Activated CD8-positive, alpha-beta T cell treated with anti-CD3 and anti-CD28 coated beads for 36 hours (primary cell): Measurements from ENCODE around the gene ABCB8. TPM values are rescaled to one million over a fixed set of nuclear protein-coding genes. Genes with fewer than 3 reads are reported as not detected.

Experiments
- ATAC-seq: fragments of 200-7000 bp; cut with Tn5 transposase; one replicate; pipeline ENCODE4 v1.10.0; 2021; ENCODE audit warnings: mild to moderate bottlenecking, moderate library complexity
- CTCF ChIA-PET: fragments of 350-600 bp; sonication (Branson Sonifier 250); formaldehyde crosslinking; loops from one replicate; lab custom pipeline; 2021; ENCODE audit warnings: antibody characterized with exemption; lab: Charles Lee
- POLR2A ChIA-PET: fragments of 350-600 bp; sonication (Branson Sonifier 250); formaldehyde crosslinking; loops from one replicate; lab custom pipeline; 2021; ENCODE audit warnings: antibody characterized with exemption; lab: Charles Lee
- DNase-seq: peaks from one replicate; pipeline ENCODE4 v3.0.0-alpha.2; 2020
- H3K27ac Mint-ChIP-seq: one replicate; pipeline ENCODE4 v1.8.0; 2021; ENCODE audit warnings: mild to moderate bottlenecking, mixed read lengths
- H3K27me3 Mint-ChIP-seq: one replicate; pipeline ENCODE4 v1.8.0; 2021; ENCODE audit warnings: mixed read lengths
- H3K36me3 Mint-ChIP-seq: one replicate; pipeline ENCODE4 v1.8.0; 2021; ENCODE audit warnings: low read depth, mixed read lengths
- H3K4me1 Mint-ChIP-seq: one replicate; pipeline ENCODE4 v1.8.0; 2021; ENCODE audit warnings: low read depth, mixed read lengths
- H3K4me3 Mint-ChIP-seq: one replicate; pipeline ENCODE4 v1.8.0; 2021; ENCODE audit warnings: mild to moderate bottlenecking, moderate library complexity, mixed read lengths
- H3K9me3 Mint-ChIP-seq: one replicate; pipeline ENCODE4 v1.8.0; 2021; ENCODE audit warnings: mixed read lengths
- intact Hi-C: fragments of 100-400 bp; cut with micrococcal nuclease; formaldehyde crosslinking; loops from one replicate; pipeline ENCODE4 v1.10.0; 2022
- total RNA-seq, 2 experiments: library from RNA; stranded (reverse); gene quantifications; one replicate each; pipeline ENCODE4 v1.2.3, GENCODE V29; 2021
- TF ChIP-seq, protein P1 (sequence below): fragments of 200-600 bp; IDR thresholded peaks from one replicate; pipeline ENCODE4 v1.8.0; 2022; ENCODE audit warnings: antibody characterized with exemption, mild to moderate bottlenecking

ABCB8 gene
- total RNA-seq, 2 experiments from 2014 or later, result 41.4 to 47.5 TPM

DNA sequence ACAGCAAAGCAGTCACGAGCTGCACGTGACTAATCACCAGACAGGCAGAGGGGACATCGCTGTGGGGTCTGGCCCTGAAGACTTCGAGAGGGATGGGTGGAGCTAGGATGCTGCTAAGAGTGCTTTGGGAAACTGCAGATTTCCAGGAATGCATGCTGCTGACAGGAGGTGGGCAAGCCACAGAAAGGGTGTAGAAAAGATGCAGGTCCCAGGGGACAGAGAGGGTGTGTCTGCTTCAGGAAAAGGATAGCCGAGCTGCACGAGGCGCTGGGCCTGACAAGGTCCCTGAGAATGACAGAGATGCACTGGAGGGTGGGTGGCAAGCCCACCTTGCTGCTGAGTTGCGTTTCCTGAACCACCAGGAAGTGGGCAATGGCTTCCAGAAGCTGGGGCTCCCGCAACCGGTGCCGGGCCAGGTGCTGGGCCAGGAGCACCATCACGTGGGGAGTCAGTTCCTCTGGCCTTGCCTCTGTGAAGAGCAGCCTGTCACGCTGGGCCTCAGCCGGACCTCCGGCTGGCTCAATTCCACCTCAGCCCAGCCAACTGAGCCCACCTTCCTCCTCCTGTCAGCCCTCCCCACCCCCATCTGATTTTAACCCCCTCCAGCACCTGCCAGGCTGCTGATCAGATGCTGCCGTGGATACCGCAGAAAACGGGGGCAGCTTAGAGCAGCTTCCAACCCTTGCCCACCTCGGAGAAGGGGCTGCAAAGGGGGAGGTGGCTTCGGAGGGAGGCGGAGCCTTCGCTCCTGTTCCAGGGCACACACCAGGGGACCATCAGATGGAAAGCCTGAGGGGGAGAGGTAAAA, 50.2 kb downstream of the ABCB8 start:
- no peak for DNase-seq
- intact Hi-C loops, result no loop called here
- Mint-ChIP-seq H3K36me3 (peaks cover 23% of the 10 kb centered on the region), H3K4me3 (peak overlapping the region; percentile 83), H3K27me3 (no peaks in the 10 kb centered on the region), H3K27ac (peak overlapping the region; percentile 53), H3K4me1 (peaks cover 28% of the 10 kb centered on the region), H3K9me3 (no peaks in the 10 kb centered on the region)
- ChIA-PET POLR2A (interaction anchor here (0.8 to 2.1 kb wide), 6 partner anchors 10 to 20 kb away, joined by 3 to 8 read pairs (median 4); partner anchors contain the start of gene SLC4A2), CTCF (interaction anchor here (1.3 kb wide), 1 partner anchor 60 kb away, joined by 3 read pairs; no protein-coding TSS in a partner anchor)
- no peak for ATAC-seq
- TF ChIP-seq, protein P1, sequence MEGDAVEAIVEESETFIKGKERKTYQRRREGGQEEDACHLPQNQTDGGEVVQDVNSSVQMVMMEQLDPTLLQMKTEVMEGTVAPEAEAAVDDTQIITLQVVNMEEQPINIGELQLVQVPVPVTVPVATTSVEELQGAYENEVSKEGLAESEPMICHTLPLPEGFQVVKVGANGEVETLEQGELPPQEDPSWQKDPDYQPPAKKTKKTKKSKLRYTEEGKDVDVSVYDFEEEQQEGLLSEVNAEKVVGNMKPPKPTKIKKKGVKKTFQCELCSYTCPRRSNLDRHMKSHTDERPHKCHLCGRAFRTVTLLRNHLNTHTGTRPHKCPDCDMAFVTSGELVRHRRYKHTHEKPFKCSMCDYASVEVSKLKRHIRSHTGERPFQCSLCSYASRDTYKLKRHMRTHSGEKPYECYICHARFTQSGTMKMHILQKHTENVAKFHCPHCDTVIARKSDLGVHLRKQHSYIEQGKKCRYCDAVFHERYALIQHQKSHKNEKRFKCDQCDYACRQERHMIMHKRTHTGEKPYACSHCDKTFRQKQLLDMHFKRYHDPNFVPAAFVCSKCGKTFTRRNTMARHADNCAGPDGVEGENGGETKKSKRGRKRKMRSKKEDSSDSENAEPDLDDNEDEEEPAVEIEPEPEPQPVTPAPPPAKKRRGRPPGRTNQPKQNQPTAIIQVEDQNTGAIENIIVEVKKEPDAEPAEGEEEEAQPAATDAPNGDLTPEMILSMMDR, result no peak

DNA sequence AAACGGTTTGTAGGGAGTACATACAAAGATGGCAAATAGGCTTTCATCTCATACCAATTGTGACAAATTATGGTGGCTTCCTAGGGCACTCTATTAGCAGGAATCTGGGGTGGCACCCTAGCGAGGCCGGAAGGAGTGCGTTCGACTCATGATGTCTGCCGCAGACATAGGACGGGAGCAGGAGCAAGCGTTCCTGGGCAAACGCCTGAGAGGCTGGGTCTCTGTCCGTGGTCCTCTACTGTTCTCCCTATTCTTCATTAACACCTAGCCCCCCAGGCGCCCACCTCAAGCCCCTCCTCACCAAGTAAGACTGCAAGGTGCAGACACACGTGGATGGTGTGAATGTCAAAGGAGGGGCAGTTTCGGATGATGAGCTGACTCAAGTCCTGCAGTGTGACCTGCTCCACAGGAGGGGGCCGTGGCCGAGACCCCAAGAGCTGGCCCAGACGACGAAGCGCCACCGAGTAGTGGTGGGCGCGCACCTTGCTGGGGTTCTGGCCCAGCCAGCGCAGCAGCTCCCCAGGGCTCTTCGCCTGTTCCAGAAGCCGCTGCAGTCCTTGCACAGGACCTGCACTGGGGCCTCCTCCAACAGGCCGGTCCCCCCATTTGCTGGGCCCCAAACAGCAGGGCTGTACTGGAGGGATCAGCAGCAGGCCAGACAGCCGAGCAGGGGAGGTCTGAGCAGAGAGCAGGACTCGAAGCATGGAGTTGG, 51.1 kb downstream of the ABCB8 start:
- H3K36me3 Mint-ChIP-seq, result peaks cover 21% of the 10 kb centered on the region
- DNase-seq, result no peak
- intact Hi-C loops, result no loop called here
- ATAC-seq, result no peak
- H3K27ac Mint-ChIP-seq, result peak overlapping the region; percentile 80
- POLR2A ChIA-PET, result interaction anchor here (1.2 to 1.7 kb wide), 2 partner anchors 13 to 19 kb away, joined by 4 to 8 read pairs; no protein-coding TSS in a partner anchor
- TF ChIP-seq, protein P1, result no peak
- H3K27me3 Mint-ChIP-seq, result no peaks in the 10 kb centered on the region
- H3K9me3 Mint-ChIP-seq, result no peaks in the 10 kb centered on the region
- CTCF ChIA-PET, result no interaction called here
- peak overlapping the region; percentile 83 for H3K4me3 Mint-ChIP-seq
- peaks cover 28% of the 10 kb centered on the region for H3K4me1 Mint-ChIP-seq

DNA sequence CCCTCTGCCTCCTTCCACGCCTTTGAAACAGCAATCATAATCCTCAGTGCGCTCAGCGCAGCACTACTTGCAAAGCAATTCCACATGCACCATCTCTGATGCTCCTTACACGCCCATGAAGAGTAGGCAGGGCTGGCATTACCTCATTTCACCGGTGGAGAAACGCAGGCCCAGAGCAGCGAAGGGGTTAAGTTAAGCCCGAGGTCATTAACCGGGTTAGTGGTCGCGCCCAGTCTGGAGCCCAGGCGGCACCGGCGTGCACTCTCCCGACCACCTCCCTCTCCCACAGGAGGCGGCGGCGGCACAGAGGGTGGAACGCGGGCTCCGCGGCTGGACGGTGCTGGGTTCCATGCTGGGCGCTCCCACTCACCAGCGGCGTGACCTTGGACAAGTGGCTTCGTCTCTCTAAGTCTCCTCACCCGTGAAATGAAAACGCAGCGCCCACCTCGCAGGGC, 51.8 kb downstream of the ABCB8 start:
- H3K9me3 Mint-ChIP-seq, result no peaks in the 10 kb centered on the region
- H3K27ac Mint-ChIP-seq, result peak overlapping the region; percentile 80
- H3K36me3 Mint-ChIP-seq, result peaks cover 21% of the 10 kb centered on the region
- peak overlapping the region; percentile 83 for H3K4me3 Mint-ChIP-seq
- POLR2A ChIA-PET, result interaction anchor here (1.2 kb wide), 1 partner anchor 11 kb away, joined by 3 read pairs; no protein-coding TSS in a partner anchor
- peaks cover 4% of the 10 kb centered on the region for H3K27me3 Mint-ChIP-seq
- CTCF ChIA-PET, result interaction anchor here (0.7 to 1.2 kb wide), 4 partner anchors 11 to 63 kb away, joined by 3 to 6 read pairs (median 3); no protein-coding TSS in a partner anchor
- H3K4me1 Mint-ChIP-seq, result peaks cover 33% of the 10 kb centered on the region
- no peak for DNase-seq
- TF ChIP-seq, protein P1, result peak; percentile 8
- peak; percentile 0 for ATAC-seq
- intact Hi-C loops, result no loop called here

DNA sequence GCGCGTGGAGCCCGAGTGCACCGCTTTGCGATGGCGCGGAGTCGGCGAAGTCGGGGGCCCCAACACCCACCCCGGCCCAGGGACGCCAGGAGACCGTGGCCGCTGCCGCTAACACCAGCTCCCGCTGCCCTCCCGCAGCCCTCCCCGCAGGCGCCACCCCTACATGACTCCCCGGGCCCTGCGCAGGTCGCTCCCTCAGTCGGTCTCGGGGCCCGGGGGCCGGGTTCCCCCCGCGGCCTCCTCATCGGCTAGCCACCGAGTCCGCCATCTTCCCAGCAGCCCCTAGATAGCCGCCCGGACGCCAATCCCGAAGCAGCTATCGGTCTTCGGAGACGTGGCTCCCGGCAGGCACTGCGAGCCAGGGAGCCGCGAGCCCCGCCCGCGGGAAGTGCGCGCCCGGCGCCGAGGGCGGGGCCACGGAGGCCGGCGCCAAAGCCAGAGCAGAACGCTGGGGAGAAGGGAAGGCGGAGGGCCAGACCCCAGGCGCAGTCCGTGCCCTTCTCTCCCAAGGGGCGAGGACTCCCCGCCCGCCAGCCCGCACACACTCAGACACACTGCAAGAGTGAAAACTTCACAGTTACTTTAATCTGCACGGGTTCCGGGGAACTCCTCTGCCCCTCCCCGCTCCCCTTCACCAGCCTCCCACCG, 52.4 kb downstream of the ABCB8 start, which contains the start of gene FASTK:
TSS of gene FASTK (minus strand) at position 288 of the 648 bp plus-strand sequence. CDS start at position 245, 43 bp downstream.
- CTCF ChIA-PET, result interaction anchor here (0.7 to 1.2 kb wide), 4 partner anchors 10 to 63 kb away, joined by 3 to 6 read pairs (median 3); no protein-coding TSS in a partner anchor
- H3K27me3 Mint-ChIP-seq, result peaks cover 10% of the 10 kb centered on the region
- DNase-seq (peak; percentile 92), ATAC-seq (peak; percentile 86)
- TF ChIP-seq, protein P1, result no peak
- peaks cover 21% of the 10 kb centered on the region for H3K36me3 Mint-ChIP-seq
- POLR2A ChIA-PET, result interaction anchor here (1.2 kb wide), 1 partner anchor 12 kb away, joined by 3 read pairs; no protein-coding TSS in a partner anchor
- intact Hi-C loops, result no loop called here
- H3K4me3 Mint-ChIP-seq, result peak within 1 kb of the TSS; percentile 99
- H3K4me1 Mint-ChIP-seq, result peaks cover 37% of the 10 kb centered on the region
- peak within 1 kb of the TSS; percentile 80 for H3K27ac Mint-ChIP-seq
- no peaks in the 10 kb centered on the region for H3K9me3 Mint-ChIP-seq
